Motor neuron (in vitro differentiated cells): ENCODE results near the gene BAHCC1. TPM values are rescaled to one million over a fixed set of nuclear protein-coding genes. Genes with fewer than 3 reads are reported as not detected.

Source experiments
- ATAC-seq, 8 experiments: fragments of 200-7000 bp; cut with Tn5 transposase; replicated peaks in 6 of 8; 2 replicates each; pipeline ENCODE4 v1.8.0; 2021; ENCODE audit warnings: mild to moderate bottlenecking in 8 of 8, moderate library complexity in 8 of 8
- H3K27ac ChIP-seq, 2 donors: fragments of 250-450 bp; sonication (Bioruptor Pico); 2 replicates each; pipeline ENCODE4 v1.9.0; 2021; ENCODE audit warnings: antibody characterized with exemption in 2 of 2, mild to moderate bottlenecking in 2 of 2, moderate library complexity in 1 of 2
- H3K4me1 ChIP-seq, 2 donors: fragments of 250-450 bp; sonication (Bioruptor Pico); replicated peaks in 1 of 2; 2 replicates each; pipeline ENCODE4 v1.6.1; 2021; ENCODE audit warnings: antibody characterized with exemption in 2 of 2, mild to moderate bottlenecking in 2 of 2, moderate library complexity in 1 of 2
- H3K4me3 ChIP-seq, 5 donors: fragments of 250-450 bp; sonication (Bioruptor Pico); 2 replicates each; pipeline ENCODE4 v1.9.0; 2021; ENCODE audit warnings: antibody characterized with exemption in 5 of 5, mild to moderate bottlenecking in 5 of 5, moderate library complexity in 4 of 5
- WGBS, 10 experiments: fragments of 450-650 bp; shearing (Covaris generic); methylation state at CpG; one replicate each; pipeline ENCODE4 v1.0.0; 2022; 5-methylcytosine and 5-hydroxymethylcytosine counted together
- in situ Hi-C, 9 experiments: fragments of 400-800 bp; cut with MboI; loops; one replicate each; pipeline ENCODE4 v1.15.0; 2021; ENCODE audit warnings: low sequenced_read_pairs in 9 of 9, low pct_unique_long_range_greater_than_20kb in 2 of 9; ENCODE audit not compliant: unreplicated experiment in 9 of 9
- total RNA-seq, 8 experiments: library from RNA; unstranded; fragments of 300-600 nt; gene quantifications; 2 replicates each; pipeline versions ENCODE4 v1.2.3 to v1.2.4, GENCODE V29; 2022

The BAHCC1 gene
- total RNA-seq, 8 experiments from 2014 or later, result 1.9 to 19.5 (median 10.4) TPM

DNA sequence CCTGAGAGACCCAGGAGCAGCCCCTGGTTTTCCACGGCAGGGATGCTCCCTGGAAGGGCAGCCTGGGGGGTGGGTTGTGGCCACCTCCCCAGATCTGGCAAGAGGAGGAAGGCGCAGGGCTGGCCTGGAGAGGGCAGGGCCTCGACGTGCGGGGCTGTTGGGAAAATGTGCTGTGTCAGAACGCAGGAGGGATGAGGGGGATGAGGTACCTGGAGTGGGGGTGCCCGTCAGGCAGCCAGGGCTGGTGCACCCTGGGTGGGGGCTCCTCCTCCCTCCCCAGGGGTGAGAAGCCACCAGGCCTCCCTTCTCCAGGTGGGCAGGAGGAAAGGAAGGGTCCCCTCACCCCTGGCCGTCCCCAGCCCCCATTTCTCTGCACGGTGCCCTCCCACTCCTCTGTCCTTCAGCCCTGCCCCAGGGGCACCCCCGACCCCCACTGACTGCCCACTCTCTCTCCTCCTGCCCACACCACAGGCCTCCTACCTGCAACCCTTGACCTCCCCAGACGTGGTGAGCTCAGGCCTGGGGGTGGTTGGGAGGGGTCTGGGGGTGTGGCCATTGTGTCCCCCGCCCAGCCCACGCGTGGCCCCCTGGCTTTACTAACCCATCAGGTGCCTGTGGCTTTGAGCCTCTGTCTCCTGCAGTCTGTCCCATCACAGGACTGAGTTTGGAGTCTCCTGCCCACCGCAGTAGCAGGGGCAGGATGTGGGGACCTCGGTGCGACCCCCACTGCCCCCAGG, 39.6 kb downstream of the BAHCC1 start:
- WGBS, 10 experiments, result no CpG with 5 or more reads among the region's 17 CpGs
- Histone ChIP-seq H3K4me1 (peaks cover 59 to 64% of the 10 kb centered on the region in 2 donors), H3K4me3 (no peak overlapping the region), H3K27ac (peak overlapping the region in 1 of 2 donors; percentile 73)
- in situ Hi-C loops, result no loop called here
- ATAC-seq, result no peak

- WGBS, 10 experiments, result 47% methylated on average over 3 of the region's 10 CpGs; no CpG with 5 or more reads in 9 of the 10 experiments
- in situ Hi-C loops, result no loop called here
- peak in 4 of 8 experiments; percentile 7 to 53 (median 38) for ATAC-seq
- peaks cover 54 to 66% of the 10 kb centered on the region in 2 donors for H3K4me1 ChIP-seq
- H3K4me3 ChIP-seq, result no peak overlapping the region
- peak overlapping the region; percentile 14 to 75 for H3K27ac ChIP-seq
These were observed 40.5 kb downstream of the BAHCC1 start for GRCh38 chr17:81435652-81436293.

GRCh38 chr17:81436294-81436849, 41.1 kb downstream of the BAHCC1 start:
- WGBS, 10 experiments, result 33 to 49% methylated on average over 1 to 4 of the region's 19 CpGs; no CpG with 5 or more reads in 8 of the 10 experiments
- peaks cover 60 to 70% of the 10 kb centered on the region in 2 donors for H3K4me1 ChIP-seq
- peak in 7 of 8 experiments; percentile 13 to 33 (median 26) for ATAC-seq
- H3K4me3 ChIP-seq, result no peak overlapping the region
- H3K27ac ChIP-seq, result peak overlapping the region; percentile 6 to 75
- in situ Hi-C loops, result no loop called here

DNA sequence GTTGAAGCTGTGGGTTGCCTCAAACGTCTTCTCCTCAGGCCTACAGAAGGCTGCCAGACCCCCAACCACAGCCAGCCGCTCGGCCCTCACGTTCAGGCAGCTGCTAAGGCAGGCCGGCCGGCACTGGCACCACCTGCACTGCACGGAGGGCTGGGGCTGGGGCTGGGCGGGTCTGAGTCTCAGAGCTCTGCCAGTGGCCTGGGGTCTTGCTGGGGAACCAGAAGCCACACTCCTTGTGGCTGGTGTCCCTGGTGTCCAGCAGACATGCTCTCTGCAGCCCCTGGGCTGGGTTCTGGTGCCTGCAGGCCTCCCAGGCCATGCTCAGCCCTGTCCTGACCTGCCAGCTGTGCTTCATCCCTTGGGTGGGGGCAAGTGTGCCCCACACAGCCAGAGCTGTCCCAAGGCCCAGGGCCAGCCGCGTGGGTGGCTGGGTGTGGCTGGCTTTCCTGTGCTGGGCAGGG, 42.0 kb downstream of the BAHCC1 start:
- WGBS, 10 experiments, result no CpG with 5 or more reads among the region's 10 CpGs
- in situ Hi-C loops, result no loop called here
- Histone ChIP-seq H3K4me1 (peaks cover 60 to 68% of the 10 kb centered on the region in 2 donors), H3K4me3 (no peak overlapping the region), H3K27ac (peak overlapping the region; percentile 71 to 75)
- peak in 7 of 8 experiments; percentile 1 to 32 (median 12) for ATAC-seq

DNA sequence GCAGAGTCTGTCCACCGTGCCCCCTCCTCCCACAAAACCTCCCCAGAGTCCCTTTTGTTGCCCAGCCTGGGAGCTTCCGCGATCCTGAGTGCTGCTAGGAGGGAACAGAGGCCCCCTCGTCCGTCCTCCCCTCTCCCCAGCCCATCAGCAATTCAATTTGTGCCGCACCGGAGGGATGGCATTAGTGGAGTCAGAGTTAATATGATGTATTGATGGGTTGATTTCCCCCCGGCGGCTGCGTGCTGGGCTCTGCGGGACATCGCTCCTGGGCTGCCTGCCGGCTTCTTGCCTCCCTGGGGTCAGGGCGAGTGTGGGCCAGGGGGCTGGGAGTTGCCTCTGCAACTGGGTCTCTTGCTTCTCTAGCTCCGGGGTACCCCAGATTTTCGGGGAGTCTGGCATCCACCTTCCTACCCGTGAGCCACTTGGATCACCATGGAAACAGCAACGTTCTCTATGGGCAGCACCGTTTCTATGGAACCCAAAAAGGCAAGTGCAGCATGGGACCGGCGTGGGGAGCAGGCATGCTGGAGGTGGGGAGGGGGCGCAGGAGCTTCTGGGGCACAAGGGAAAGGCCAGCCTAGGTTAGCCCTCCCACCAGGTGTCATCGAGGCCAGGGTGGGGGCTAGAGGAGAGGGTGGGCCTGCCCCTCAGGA, 42.9 kb downstream of the BAHCC1 start:
- ATAC-seq, result peak in 5 of 8 experiments; percentile 55 to 72 (median 59)
- Histone ChIP-seq H3K27ac (peak overlapping the region; percentile 71 to 75), H3K4me3 (no peak overlapping the region), H3K4me1 (peaks cover 57 to 63% of the 10 kb centered on the region in 2 donors)
- WGBS, 10 experiments, result 12 to 13% methylated on average over 6 to 9 of the region's 23 CpGs; no CpG with 5 or more reads in 8 of the 10 experiments
- in situ Hi-C loops, result no loop called here

- 80% methylated on average over 1 of the region's 10 CpGs; no CpG with 5 or more reads in 9 of the 10 experiments for WGBS, 10 experiments
- peaks cover 56 to 62% of the 10 kb centered on the region in 2 donors for H3K4me1 ChIP-seq
- peak overlapping the region in 1 of 2 donors; percentile 14 for H3K27ac ChIP-seq
- H3K4me3 ChIP-seq, result no peak overlapping the region
- no peak for ATAC-seq
- in situ Hi-C loops, result no loop called here
These were observed 43.4 kb downstream of the BAHCC1 start for GRCh38 chr17:81438688-81439087.

GRCh38 chr17:81440051-81440471, 44.8 kb downstream of the BAHCC1 start:
- no peak overlapping the region for H3K27ac ChIP-seq
- no peak overlapping the region for H3K4me3 ChIP-seq
- 100% methylated on average over 2 of the region's 14 CpGs; no CpG with 5 or more reads in 7 of the 10 experiments for WGBS, 10 experiments
- peaks cover 49 to 54% of the 10 kb centered on the region in 2 donors for H3K4me1 ChIP-seq
- ATAC-seq, result no peak
- in situ Hi-C loops, result no loop called here

DNA sequence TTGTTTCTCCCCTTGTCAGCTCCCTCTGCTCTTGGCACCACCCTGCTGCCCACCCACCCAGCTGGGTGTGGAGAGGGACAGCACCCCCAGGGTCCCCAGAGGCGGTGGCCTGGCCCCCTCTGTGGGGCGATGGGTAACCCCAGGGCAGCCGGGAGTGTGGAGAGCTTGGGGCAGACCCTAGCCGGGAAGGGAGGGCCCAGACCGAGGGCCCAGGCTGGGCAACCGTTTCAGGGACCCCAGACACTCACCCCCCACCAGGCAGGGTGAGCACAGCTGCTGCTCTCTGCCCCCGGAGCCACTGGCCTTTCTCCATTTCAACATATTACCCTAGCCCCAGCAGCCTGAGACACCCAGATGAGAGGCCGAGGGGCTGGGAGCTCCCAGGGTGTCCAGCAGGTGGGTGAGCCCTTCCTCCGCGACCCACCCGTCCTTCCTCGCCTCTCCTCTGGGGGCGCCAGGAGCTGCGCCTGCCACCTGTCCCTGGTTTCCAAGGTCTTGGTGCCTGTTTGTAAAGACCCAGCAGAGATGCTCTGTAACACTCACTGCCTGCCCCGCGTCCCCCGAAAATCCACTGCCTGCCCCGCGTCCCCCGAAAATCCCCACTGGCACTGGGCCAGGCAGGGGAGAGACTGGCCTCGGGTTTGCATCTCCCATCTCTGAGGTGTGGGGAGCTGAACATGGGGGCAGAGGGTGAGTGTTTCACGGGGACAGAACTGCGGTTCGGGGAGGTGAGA, 45.4 kb downstream of the BAHCC1 start:
- Histone ChIP-seq H3K4me3 (no peak overlapping the region), H3K4me1 (peaks cover 43 to 48% of the 10 kb centered on the region in 2 donors), H3K27ac (no peak overlapping the region)
- WGBS, 10 experiments, result 67 to 72% methylated on average over 3 to 5 of the region's 24 CpGs; no CpG with 5 or more reads in 8 of the 10 experiments
- in situ Hi-C loops, result no loop called here
- ATAC-seq, result peak in 3 of 8 experiments; percentile 15 to 78 (median 24)

DNA sequence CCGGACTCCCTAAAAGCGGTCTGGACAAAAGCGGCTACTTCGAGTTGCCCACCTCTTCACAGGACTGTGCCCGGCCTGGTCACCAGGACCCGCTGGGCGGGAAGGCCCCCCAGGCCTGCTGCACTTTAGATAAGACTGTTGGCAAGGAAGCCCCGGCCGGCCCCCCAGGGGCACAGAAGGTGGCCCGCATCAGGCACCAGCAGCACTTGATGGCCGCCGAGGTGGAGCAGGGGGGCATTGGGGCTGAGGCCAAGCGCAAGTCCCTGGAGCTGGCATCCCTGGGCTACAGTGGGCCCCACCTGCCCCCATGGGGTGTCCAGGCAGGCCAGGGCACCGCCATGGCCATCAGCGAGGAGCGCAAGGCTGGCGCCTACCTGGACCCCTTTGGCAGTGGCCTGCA, 47.5 kb downstream of the BAHCC1 start:
- Histone ChIP-seq H3K4me1 (peaks cover 22 to 27% of the 10 kb centered on the region in 2 donors), H3K4me3 (no peak overlapping the region), H3K27ac (no peak overlapping the region)
- ATAC-seq, result no peak
- WGBS, 10 experiments, result 87 to 100% (median 97%) methylated on average over 2 to 10 of the region's 17 CpGs; no CpG with 5 or more reads in 6 of the 10 experiments
- in situ Hi-C loops, result no loop called here

DNA sequence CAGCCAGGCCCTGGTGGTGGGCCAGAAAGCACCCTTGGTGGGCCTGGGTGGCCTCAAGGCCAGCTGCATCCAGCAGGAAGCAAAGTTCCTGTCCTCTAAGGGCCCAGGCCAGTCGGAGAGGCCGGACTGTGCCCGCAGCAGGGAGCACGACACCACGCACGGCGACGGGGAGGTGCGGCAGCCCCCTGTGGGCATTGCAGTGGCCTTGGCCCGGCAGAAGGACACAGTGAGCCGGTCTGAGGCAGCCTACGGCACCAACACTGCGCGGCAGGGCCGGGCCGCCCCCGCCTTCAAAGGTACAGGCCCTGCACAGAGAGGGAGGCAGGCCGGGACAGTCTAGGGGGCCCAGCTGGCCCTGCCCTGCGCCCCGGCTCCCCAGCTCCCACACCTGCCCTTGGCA, 48.0 kb downstream of the BAHCC1 start:
- 90 to 96% methylated on average over 2 to 5 of the region's 20 CpGs; no CpG with 5 or more reads in 8 of the 10 experiments for WGBS, 10 experiments
- Histone ChIP-seq H3K4me1 (peaks cover 17 to 22% of the 10 kb centered on the region in 2 donors), H3K4me3 (no peak overlapping the region), H3K27ac (no peak overlapping the region)
- in situ Hi-C loops, result no loop called here
- ATAC-seq, result no peak

GRCh38 chr17:81444610-81445339, 49.5 kb downstream of the BAHCC1 start:
- WGBS, 10 experiments, result 50 to 100% methylated on average over 2 to 5 of the region's 27 CpGs; no CpG with 5 or more reads in 8 of the 10 experiments
- ATAC-seq, result no peak
- in situ Hi-C loops, result no loop called here
- no peak overlapping the region for H3K4me3 ChIP-seq
- peaks cover 16 to 21% of the 10 kb centered on the region in 2 donors for H3K4me1 ChIP-seq
- H3K27ac ChIP-seq, result no peak overlapping the region
